Caki2 (cell line): ENCODE results near the gene COLEC12. TPM values are rescaled to one million over a fixed set of nuclear protein-coding genes. Genes with fewer than 3 reads are reported as not detected.

Experiments
- DNase-seq: peaks from one replicate; pipeline ENCODE4 v3.0.0-alpha.2; 2015; ENCODE audit warnings: low read depth
- in situ Hi-C: cut with HindIII; loops from 2 replicates; pipeline ENCODE4 v1.10.0; 2016; ENCODE audit warnings: low sequenced_read_pairs, low pct_unique_long_range_greater_than_20kb, mixed read lengths
- total RNA-seq: library from RNA; depleted of rRNA; stranded (reverse); fragments of >200 nt; shearing (Covaris generic); gene quantifications from 2 replicates; pipeline ENCODE4 v1.2.3, GENCODE V29; 2014; ENCODE audit warnings: low replicate concordance

The COLEC12 gene
- total RNA-seq, 1 experiment from 2014 or later = 0.57 TPM

GRCh38 chr18:379681-380330 lies 120.7 kb downstream of the COLEC12 start:
- in situ Hi-C loops = no loop called here
- no peak for DNase-seq

- in situ Hi-C loops = no loop called here
- DNase-seq = no peak
Measured at GRCh38 chr18:378079-378478, 122.4 kb downstream of the COLEC12 start.

GRCh38 chr18:377088-377487 lies 123.4 kb downstream of the COLEC12 start:
- in situ Hi-C loops = no loop called here
- no peak for DNase-seq

GRCh38 chr18:376311-376710 lies 124.2 kb downstream of the COLEC12 start:
- in situ Hi-C loops = no loop called here

GRCh38 chr18:374721-375168 lies 125.8 kb downstream of the COLEC12 start:
- DNase-seq = no peak
- in situ Hi-C loops = no loop called here

More at GRCh38 chr18:376311-376710, 124.2 kb downstream of the COLEC12 start:
- DNase-seq = no peak

GRCh38 chr18:373780-374179 lies 126.7 kb downstream of the COLEC12 start:
- in situ Hi-C loops = no loop called here
- no peak for DNase-seq

- in situ Hi-C loops = no loop called here
- DNase-seq = no peak
Measured at GRCh38 chr18:371609-371982, 128.9 kb downstream of the COLEC12 start.

- no peak for DNase-seq
- in situ Hi-C loops = no loop called here
Measured at GRCh38 chr18:370751-371608, 129.5 kb downstream of the COLEC12 start.

GRCh38 chr18:369224-370015 lies 131.1 kb downstream of the COLEC12 start:
- in situ Hi-C loops = no loop called here
- peak; percentile 7 for DNase-seq

GRCh38 chr18:366466-367061 lies 133.9 kb downstream of the COLEC12 start:
- in situ Hi-C loops = no loop called here
- no peak for DNase-seq

GRCh38 chr18:365651-366050 lies 134.8 kb downstream of the COLEC12 start:
- in situ Hi-C loops = no loop called here
- no peak for DNase-seq

- in situ Hi-C loops = no loop called here
- DNase-seq = no peak
Measured at GRCh38 chr18:364256-364826, 136.2 kb downstream of the COLEC12 start.

GRCh38 chr18:363301-364085 lies 137.0 kb downstream of the COLEC12 start:
- no peak for DNase-seq
- in situ Hi-C loops = no loop called here

- no peak for DNase-seq
- in situ Hi-C loops = no loop called here
Measured at GRCh38 chr18:362311-363290, 137.9 kb downstream of the COLEC12 start.

GRCh38 chr18:361941-362310 lies 138.6 kb downstream of the COLEC12 start:
- DNase-seq = no peak
- in situ Hi-C loops = no loop called here

- in situ Hi-C loops = no loop called here
- no peak for DNase-seq
Measured at GRCh38 chr18:361100-361732, 139.3 kb downstream of the COLEC12 start.
